COLO829 (cell line): ENCODE data around the gene NKD1.

Experiments
- DNase-seq: peaks from one replicate; pipeline ENCODE4 v3.0.0; 2012; ENCODE audit warnings: low spot score

The NKD1 gene

GRCh38 chr16:50538411-50539052, 9.7 kb upstream of the NKD1 start:
- DNase-seq, result no peak

- peak; percentile 46 for DNase-seq
Observed at GRCh38 chr16:50539053-50539695, 9.0 kb upstream of the NKD1 start.

- no peak for DNase-seq
Observed at GRCh38 chr16:50539822-50540710, 8.1 kb upstream of the NKD1 start.

- DNase-seq, result no peak
Observed at GRCh38 chr16:50540711-50541007, 7.5 kb upstream of the NKD1 start.

GRCh38 chr16:50542703-50543102, 5.5 kb upstream of the NKD1 start:
- no peak for DNase-seq

- DNase-seq, result no peak
Observed at GRCh38 chr16:50546125-50546524, 2.1 kb upstream of the NKD1 start.

GRCh38 chr16:50547340-50548124, 664 bp upstream of the NKD1 start:
- DNase-seq, result no peak

GRCh38 chr16:50548909-50549560, 839 bp downstream of the NKD1 start:
- DNase-seq, result no peak

- DNase-seq, result no peak
Observed at GRCh38 chr16:50549561-50549915, 1.3 kb downstream of the NKD1 start.

- no peak for DNase-seq
Observed at GRCh38 chr16:50550035-50550434, 1.8 kb downstream of the NKD1 start.

- no peak for DNase-seq
Observed at GRCh38 chr16:50550866-50551641, 2.9 kb downstream of the NKD1 start.

- DNase-seq, result no peak
Observed at GRCh38 chr16:50552476-50553101, 4.4 kb downstream of the NKD1 start.

- DNase-seq, result no peak
Observed at GRCh38 chr16:50553182-50553710, 5.0 kb downstream of the NKD1 start.

- DNase-seq, result no peak
Observed at GRCh38 chr16:50553731-50554360, 5.7 kb downstream of the NKD1 start.

GRCh38 chr16:50555269-50555875, 7.2 kb downstream of the NKD1 start:
- DNase-seq, result no peak

- DNase-seq, result no peak
Observed at GRCh38 chr16:50555952-50556673, 7.9 kb downstream of the NKD1 start.

- DNase-seq, result no peak
Observed at GRCh38 chr16:50557046-50557445, 8.8 kb downstream of the NKD1 start.

GRCh38 chr16:50558913-50559312, 10.7 kb downstream of the NKD1 start:
- DNase-seq, result no peak

- no peak for DNase-seq
Observed at GRCh38 chr16:50559342-50559741, 11.1 kb downstream of the NKD1 start.
